GM20431 (cell line): ENCODE measurements around the gene LYZL2.
"Not testable (repeated sequence)": the region's sequence is repeated elsewhere in the genome, so short reads cannot be mapped to it uniquely, and the experiment has no call there.

Experiments
- in situ Hi-C: fragments of 300-500 bp; cut with MseI, MboI; formaldehyde crosslinking; loops from one replicate; pipeline ENCODE4 v1.15.0; 2020; ENCODE audit warnings: low sequenced_read_pairs; ENCODE audit not compliant: unreplicated experiment

Gene LYZL2

DNA sequence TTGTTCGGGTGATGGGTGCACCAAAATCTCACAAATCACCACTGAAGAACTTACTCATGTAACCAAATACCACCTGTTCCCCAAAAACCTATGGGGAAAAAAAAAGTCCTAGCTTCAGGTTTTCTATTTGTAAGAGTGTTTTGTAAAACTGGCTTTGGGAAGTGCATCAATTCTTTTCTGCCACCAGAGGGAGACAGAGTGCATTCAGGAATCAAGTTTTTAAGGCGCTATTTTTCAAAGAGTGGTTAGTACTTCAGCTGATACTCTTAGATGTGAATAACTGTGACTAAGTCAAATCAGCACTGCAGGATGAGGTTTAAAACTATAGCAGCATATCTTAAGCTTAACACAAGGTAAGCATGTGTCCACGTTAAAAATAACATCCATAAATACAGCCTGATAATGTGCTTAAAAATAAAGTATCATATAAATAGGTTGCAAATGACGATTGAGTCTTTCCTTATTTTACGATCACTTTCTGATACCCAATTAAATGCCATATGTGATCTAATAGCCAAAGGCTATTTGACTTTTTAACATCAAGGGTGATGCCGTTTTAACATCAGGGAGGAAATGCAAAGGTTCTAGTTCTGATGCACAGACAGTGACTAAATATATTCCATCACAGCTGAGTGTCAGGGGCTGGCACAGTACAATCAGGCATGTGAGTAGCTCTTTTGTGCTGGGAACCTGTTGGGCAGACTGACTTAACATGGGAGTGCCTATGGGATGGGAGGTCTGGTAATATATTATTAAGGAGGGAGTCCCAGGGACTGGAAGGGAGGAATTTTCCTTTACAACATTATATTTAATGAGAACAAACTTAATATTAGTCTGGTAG is 10.6 kb upstream of the LYZL2 start:
- in situ Hi-C loops = no loop called here

DNA sequence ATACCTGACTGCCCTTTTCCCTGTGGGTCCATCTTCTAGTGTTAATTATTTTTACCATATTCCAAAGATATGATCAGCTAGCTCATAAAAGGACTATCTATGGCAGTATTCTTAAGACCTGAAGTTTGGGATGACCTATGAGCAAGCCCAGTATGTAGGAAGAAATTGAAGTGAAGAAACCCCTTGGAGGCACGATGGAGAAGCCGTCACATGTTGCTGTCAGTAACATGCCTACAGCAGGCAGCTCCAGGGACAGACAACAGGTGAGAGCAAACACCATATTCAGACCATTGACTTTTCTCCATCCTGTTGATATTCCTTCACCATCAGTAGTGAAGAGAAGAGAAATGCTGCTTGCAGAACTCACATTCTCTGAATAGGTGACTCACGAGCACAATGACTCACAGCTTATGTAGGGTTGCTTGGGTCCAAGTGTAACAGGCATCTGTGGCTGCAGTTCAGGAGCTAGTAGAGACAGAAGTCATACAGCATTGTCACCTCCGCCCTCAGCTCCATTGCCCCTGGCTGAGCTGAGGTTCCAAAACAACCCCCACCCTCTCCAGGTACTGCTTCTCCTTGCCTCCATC is 8.4 kb upstream of the LYZL2 start:
- in situ Hi-C loops = no loop called here

DNA sequence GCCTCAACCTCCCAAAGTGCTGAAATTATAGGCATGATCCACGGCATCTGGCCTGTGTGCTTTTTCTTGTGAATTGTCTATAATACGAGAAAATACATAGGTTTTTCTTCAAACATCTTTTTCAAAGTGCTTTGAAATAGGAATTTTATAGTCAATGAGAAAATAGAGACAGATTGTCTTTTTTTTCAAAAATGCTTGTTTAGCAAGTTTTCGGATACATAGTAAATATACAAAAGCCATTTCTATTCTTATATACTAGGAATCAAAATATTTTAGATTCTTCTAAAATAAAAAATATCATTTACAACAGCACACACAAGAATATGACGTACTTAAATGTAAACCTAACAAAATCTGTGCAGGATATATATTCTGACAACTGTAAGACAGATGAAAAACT is 1.6 kb upstream of the LYZL2 start:
- in situ Hi-C loops = no loop called here

DNA sequence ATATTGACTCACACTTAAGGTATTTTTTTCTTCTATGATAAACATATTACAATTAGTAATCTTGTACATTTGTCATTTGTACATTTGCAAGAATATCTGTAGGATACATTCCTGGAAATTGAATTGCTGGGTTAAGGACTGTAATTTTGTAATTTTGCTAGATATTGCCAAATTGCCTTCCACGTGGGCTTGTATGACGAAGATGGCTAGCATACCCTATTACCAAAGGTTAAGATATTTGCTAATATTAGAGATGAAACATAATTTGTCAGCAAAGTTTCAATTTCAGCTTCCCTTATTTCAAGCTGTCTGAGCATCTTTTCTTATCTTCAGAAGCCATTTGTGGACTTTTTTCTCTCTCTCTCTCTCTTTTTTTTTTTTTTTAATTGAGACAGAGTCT is 1.0 kb upstream of the LYZL2 start:
- in situ Hi-C loops = no loop called here

DNA sequence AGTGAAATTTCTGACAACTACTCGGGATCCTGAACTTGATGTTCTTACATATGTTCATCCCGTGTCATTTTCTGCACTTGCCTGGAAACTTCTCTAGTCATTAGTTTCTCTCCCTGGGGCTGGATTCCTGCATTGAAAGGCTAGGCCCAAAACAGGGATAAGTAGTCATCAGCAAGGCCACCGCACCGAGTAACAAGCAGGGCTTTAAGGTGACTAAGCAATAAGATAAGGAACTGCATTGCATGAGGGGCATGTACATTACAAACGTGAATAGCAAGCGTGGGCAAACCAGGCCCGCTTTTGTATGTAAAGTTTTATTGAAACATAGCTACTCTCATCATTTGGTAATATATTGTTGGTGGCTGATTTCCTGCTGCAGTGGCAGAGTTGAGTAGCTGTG is 977 bp downstream of the LYZL2 start:
- in situ Hi-C loops = not testable (repeated sequence)

DNA sequence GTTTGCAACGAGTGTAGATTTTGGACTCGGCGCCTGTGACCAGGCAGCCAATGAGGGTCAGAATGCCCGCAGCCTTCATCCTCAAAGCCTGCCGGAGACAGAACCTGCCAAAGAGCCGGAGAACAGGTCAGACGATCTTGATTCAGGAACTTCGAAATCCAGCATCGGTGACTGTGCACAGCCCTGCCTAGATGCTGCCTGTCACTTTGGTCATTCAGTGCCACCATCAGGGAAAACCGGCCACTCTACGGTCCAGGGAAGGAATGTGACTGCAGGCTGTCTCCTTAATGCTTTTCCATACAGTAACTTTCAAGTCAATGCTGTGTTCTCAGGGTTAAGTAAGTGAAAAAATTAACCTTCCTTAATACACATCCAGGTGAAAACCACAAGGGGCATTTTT is 2.7 kb downstream of the LYZL2 start:
- in situ Hi-C loops = not testable (repeated sequence)

DNA sequence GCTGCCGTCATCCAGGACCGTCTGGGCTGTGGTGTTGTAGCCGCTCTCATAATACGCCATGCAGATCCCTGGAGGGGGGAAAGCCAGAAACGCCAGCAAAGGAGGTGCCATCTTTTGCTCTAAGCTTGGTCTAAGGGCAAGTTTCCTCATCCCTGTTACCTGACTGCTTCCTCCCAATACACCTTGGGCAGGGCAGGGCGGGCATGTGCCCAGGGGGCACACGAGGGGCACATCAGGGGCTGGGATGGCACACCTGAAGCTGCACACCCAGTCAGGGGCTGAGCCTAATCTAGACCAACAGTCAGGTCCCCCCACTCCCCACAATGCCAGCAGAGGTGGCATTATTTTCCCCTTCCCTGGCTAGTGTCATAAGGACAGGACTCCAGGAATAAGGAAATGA is 3.4 kb downstream of the LYZL2 start:
- in situ Hi-C loops = not testable (repeated sequence)

DNA sequence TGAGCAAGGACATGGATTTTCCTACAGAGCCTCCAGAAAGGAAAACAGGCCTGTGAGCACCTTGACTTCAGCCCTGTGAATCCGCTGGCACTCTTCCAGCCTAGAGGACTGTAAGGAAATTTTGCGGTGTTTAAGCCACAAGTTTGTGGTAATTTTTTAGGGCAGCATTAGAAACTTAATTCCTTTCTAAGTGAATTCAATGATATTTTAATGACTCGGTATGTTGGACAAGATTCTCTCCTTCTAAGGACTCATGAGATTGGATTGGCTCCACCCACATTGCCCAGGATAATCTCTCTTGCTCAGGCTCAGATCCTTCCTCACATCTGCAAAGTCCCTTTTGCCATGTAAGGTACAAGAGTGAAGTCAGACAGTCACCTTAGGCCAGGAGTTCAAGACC is 4.5 kb downstream of the LYZL2 start:
- in situ Hi-C loops = no loop called here

DNA sequence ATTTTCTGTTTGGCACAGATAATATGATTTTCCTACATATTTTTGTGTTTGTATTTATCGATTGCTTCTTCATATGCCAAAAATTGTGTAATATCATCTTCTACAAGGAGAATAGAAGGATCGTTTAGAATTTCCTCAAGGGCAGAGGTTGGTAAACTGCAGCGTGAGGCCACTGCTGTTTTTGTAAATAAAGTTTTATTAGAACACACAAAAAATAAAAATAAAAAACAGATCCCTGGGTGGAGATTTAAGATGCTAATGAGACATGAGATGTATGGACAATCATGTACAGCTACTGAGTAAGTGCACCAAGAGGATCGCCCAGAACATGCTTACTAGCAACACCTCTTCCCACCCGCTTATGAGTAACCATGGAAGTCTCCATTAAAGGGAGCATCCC is 9.6 kb downstream of the LYZL2 start:
- in situ Hi-C loops = no loop called here

DNA sequence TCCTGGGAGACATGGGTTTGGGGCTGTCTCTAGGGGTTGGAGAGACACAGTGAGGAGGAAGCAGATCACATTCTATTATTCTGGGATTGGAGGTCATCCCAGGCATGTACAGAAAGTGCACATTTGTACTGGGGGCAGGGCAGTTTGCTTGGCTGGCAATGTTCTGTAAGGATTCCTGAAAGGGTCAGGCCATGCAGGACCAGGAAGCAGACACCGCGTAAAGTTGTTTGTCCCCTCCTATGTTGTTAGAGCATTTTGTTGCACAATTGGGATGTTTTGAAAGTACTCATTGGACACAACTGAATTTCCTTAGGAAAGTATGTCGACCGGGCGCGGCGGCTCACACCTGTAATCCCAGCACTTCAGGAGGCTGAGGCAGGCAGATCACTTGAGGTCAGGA is 12.5 kb downstream of the LYZL2 start:
- in situ Hi-C loops = no loop called here

DNA sequence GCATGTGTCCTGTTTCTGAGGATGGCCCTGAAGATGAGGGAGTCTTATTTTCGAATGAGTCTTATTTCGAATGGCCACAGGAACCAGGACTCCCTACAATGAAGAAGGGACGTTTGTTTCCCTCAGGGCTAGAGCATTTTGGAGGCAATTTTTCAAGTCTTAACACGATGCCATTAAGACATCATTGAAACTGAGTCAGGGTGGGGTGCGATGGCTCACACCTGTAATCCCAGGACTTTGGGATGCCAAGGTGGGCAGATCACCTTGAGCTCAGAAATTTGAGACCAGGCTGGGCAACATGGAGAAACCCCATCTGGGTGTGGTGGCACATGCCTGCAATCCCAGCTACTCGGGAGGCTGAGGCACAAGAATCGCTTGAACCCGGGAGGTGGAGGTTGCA is 18.5 kb downstream of the LYZL2 start:
- in situ Hi-C loops = not testable (repeated sequence)

DNA sequence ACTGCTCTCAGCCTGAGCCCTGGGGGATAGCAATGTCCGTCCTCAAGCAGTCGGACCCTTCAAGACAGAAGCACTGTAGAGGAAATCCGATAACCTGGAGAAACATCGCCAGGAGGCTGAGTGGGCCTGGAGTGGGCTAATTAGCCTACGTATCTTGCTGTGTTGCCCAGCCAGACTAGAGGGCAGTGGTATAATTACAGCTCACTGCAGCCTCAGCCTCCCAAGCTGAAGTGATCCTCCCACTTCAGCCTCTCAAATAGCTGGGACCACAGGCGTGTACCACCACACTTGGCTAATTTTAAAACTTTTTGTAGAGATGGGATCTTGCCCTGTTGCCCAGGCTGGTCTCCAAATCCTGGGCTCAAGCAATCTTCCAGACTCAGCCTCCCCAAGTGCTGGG is 21.7 kb downstream of the LYZL2 start:
- in situ Hi-C loops = no loop called here

DNA sequence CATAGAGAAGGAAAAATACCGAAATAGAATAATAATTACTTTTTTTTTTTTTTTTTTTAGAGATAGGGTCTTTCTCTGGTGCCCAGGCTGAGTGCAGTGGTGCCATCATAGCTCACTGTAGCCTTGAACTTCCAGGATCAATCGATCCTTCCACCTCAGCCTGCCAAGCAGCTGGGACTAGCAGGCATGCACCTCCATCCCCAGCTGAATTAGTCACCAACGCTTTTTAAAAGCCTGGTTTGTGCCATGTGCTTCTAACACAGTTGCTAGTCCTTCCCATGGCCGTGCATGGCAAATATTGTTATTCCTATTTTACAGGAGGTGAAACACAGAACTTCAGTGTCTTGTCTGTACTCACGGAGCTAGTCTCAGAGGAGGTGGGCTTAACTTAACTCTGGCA is 23.2 kb downstream of the LYZL2 start:
- in situ Hi-C loops = no loop called here

DNA sequence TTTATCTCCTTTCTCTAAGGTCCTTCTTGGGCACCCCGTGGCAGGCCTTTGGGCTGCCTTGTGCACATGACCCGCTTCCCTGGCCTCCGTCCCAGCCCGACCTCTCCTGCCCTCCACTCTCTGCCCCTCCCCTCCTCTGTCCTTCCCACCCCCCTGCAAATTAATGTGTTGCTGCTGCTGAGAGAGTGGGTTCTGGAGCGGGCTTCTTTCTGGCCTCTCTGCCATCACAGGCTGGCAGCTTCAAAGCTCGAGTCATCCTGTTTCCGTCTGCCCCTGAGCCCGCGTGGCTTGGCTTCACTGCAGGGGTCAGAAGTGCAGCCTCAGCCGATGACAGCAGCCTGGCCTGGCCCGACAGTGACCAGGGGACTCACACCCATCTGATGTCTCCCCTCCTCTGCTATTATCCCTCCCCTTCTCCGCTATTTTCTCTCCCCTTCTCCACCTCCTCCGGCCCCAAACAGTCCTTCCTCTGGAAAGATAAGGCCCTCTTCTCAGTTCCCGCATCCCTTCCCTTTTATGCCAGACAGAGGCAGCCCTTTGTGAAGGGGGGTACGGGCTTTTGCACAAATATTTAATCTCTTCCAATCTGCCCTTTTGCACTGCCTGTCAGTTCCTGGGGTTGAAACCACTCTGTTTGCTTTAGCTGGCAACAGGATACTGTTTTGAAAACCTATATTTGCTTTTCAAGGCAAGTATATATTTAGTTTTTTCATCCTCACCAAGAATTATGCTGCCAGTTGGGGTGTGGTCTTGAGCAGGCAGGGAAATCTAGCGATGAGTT is 24.0 kb downstream of the LYZL2 start:
- in situ Hi-C loops = not testable (repeated sequence)

DNA sequence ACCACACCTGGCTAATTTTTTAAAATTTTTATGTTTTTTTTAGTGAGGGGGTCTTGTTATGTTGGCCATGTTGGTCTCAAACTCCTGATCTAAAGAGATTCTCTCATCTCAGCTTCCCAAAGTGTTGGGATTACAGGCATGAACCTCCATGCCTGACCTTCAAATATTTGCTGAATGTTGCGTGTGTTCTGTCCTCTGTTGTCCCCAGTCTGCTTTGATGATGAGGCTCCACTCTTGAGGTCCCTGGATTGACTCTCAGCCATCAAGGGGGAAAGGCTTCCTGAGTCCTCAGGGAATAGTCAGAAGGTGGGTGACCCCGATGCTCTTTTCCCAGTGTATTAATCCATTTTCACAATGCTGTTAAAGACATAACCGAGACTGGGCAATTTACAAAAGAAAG is 26.0 kb downstream of the LYZL2 start:
- in situ Hi-C loops = no loop called here

DNA sequence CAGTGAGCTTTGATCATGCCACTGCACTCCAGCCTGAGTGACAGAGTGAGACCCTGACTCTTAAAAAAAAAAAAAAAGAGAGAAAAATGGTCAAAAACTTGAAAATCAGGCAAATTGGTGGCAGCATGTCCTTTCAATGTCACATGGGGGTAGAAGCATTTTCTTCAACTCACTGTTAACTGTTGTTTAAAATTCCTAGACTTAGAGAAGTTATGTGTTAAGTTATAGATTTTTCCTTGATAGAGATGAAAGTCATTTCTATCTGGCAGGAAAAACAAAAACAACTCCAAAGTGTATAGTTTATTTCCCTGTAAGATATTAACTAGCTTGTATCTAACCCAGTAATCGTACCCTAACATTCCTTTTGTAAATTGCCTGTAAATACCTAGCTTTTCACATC is 26.8 kb downstream of the LYZL2 start:
- in situ Hi-C loops = no loop called here

DNA sequence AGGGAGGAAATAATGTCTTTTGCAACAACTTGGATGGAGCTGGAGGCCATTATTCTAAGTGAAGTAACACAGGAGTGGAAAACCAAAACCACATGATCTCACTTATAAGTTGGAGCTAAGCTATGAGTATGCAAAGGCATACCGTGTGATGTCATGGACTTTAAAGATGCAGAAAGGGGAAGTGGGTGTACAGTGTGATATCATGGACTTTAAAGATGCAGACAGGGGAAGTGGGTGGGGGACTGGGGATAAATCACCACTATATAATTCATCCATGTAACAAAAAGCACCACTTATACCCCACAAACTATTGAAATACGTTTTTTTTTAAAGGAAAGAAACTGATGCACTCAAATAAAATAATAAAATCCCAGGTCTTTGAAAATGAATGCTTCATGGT is 29.5 kb downstream of the LYZL2 start:
- in situ Hi-C loops = no loop called here

DNA sequence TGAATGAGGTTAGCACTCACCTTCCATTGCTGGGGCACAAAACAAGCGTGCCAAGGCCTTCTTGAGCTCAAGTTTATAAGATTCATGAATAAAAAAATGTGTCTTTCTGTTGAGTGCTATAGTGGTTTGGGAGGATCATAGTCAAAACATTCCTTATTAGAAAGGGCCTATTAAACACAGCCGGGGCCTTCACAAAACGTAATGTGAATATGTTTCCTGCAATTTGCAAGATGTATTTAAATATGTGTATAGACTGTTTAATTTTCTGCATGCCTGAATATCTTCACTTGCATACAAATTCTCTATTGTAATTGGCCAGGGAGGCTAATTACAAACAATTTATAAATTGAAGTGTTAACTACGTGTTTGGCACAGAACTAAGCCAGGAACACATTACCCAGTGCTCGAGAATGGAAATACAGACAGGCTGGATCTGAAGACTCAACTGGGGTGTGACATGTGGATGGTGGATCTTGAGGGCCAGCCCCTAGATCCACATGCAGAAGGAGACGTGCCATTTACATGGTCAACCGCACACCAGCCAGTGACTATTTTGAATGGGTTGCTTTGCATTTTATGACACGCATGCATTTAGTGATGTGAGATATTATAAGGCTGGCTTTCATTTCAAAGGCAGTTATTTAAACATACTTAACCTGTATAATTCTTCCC is 31.3 kb downstream of the LYZL2 start:
- in situ Hi-C loops = no loop called here

DNA sequence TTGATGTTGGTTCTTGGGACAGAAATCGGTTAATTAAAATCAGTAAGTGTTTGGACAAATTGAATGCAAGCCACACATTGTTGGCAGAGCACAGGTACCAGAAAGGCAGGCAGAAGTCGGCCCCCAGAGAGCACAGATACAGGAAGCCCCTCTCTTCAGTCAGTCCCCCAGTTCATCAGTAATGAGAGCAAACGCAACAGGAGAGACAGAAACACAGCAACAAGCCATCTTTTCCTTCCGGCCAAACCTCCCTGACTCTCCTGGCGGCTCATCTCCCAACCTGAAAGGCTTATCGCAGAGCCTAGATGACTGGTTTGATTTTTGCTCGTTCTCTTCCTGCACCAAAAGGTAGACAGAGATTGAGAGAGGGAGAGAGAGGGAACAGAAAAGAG is 32.1 kb downstream of the LYZL2 start:
- in situ Hi-C loops = not testable (repeated sequence)

DNA sequence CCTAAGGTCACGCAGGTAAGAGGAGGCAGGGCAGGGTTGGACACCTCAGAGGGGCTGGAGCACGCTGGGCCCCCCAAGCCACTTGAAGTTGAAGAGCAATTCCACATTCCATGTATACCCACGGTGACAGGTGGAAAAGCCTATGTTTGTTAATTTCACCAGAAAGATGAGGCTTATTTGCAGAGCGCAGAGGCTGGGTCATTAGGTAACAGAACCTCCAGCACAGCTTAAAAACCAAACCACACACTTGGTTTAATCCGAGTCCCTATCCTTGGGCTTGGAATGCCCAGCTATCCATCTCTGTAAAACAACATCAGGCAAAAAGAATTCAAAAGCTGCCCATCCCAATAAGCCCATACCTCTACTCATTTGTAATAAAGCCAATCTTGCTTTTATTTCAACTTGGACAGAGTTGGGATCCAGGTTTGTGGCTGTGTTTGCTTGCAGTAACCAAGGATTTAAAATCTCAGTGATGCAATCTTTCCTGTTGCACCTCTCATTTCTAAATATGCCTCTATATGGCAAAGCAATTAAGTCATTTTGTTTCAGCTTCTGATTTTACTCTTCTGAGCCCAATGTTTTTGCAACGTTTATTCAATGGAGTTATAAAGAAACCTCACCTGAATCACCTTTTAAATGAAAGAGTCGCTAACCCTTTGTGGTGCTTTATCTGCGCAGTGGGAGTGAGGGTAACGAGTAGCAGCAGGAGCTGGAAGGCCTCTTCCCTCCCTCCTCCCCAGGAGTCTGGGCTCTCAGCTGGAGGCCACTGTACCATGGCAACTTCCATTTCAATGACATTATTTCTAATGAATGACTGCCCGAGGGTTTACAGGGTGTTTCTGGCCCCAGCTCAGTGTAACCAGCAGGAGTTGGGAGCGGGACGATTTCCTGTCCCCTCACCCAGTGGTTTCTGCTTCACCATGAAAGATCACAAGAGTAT is 32.8 kb downstream of the LYZL2 start:
- in situ Hi-C loops = not testable (repeated sequence)
